VCaP (cell line): ENCODE measurements around the gene CNOT4.
"Not testable (repeated sequence)": the region's sequence is repeated elsewhere in the genome, so short reads cannot be mapped to it uniquely, and the experiment has no call there.

Experiments
- H3K27ac ChIP-seq: fragments of 450-650 bp; 2 replicates; pipeline ENCODE4 v1.5.1; 2017
- TF ChIP-seq, protein P1 (sequence below): fragments of 450-650 bp; conservative IDR thresholded peaks from 2 replicates; pipeline ENCODE4 v1.5.1; 2017; ENCODE audit warnings: mild to moderate bottlenecking, moderate library complexity

CNOT4 gene

DNA sequence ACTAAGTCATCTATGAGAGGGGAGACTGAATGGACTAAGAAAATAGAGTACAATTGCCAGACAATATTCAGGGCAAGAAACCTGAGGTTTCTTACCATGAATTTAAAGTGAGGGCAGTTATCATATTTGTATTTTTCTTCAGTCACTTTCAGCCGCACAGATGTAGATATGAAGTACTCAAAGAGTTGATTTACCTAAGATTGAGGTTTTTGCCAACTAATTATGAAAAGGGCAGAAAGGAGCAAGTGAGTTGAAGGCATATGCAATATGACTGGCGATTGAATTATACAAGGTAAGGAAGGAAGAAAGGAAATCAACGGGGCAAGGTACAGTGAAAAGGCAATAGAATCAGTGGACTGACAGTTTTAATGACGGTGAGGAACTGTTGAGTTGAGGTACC lies 17.8 kb downstream of the CNOT4 start:
- no peak overlapping the region for H3K27ac ChIP-seq
- TF ChIP-seq, protein P1, sequence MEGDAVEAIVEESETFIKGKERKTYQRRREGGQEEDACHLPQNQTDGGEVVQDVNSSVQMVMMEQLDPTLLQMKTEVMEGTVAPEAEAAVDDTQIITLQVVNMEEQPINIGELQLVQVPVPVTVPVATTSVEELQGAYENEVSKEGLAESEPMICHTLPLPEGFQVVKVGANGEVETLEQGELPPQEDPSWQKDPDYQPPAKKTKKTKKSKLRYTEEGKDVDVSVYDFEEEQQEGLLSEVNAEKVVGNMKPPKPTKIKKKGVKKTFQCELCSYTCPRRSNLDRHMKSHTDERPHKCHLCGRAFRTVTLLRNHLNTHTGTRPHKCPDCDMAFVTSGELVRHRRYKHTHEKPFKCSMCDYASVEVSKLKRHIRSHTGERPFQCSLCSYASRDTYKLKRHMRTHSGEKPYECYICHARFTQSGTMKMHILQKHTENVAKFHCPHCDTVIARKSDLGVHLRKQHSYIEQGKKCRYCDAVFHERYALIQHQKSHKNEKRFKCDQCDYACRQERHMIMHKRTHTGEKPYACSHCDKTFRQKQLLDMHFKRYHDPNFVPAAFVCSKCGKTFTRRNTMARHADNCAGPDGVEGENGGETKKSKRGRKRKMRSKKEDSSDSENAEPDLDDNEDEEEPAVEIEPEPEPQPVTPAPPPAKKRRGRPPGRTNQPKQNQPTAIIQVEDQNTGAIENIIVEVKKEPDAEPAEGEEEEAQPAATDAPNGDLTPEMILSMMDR = no peak

DNA sequence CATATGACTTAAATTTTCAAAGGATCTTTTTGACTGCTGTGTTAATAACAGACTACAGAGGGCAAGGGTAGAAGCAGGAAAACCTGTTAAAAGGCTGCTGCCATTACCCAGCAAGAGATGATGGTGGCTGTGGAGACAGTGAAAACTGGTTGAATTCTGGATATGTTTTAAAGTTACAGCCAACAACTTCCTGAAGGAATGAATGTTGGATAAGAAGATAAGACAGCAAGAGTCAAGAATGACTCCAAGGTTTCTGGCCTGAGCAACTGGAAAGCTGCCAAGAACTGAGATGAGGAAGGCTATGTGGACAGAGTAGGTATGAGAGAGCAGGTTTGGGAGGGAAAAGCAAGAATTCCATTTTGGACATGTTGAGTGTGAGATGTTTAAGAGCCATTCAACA lies 19.1 kb downstream of the CNOT4 start:
- TF ChIP-seq, protein P1 = no peak
- H3K27ac ChIP-seq = no peak overlapping the region

- TF ChIP-seq, protein P1 = no peak
- H3K27ac ChIP-seq = no peak overlapping the region
These were observed 20.1 kb downstream of the CNOT4 start for GRCh38 chr7:135489791-135490190.

DNA sequence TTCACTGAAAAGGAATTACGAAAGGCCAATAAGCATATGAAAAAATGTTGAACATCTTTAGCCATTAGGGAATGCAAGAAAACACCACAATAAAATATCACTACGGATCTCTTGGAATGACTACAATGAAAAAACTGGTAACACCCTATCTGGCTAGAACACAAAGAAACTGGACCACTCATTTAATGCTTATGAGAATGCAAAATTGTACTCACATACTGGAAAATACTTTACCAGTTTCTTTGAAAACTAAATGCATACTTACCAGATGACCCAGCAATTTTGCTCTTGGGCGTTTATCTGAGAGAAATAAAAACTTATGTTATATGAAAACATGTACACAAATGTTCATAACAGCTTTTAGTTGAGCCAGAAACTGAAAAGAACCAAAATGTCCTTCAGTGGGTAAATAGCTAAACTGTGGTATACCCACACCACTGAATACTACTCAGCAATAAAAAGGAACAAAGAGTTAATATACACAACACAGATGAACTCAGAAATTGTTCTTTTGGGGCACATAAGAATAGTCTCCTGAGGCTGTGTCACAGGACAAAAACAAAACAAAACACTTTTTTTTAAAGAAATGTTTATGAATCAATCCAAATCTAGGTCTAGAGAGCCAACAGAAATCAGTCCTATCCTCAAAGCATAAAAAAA lies 23.5 kb downstream of the CNOT4 start:
- H3K27ac ChIP-seq = no peak overlapping the region
- TF ChIP-seq, protein P1 = no peak

GRCh38 chr7:135481598-135481979 lies 28.3 kb downstream of the CNOT4 start:
- no peak overlapping the region for H3K27ac ChIP-seq

GRCh38 chr7:135480966-135481597 lies 28.8 kb downstream of the CNOT4 start:
- no peak overlapping the region for H3K27ac ChIP-seq
- TF ChIP-seq, protein P1 = no peak

More at GRCh38 chr7:135481598-135481979, 28.3 kb downstream of the CNOT4 start:
- TF ChIP-seq, protein P1 = no peak

DNA sequence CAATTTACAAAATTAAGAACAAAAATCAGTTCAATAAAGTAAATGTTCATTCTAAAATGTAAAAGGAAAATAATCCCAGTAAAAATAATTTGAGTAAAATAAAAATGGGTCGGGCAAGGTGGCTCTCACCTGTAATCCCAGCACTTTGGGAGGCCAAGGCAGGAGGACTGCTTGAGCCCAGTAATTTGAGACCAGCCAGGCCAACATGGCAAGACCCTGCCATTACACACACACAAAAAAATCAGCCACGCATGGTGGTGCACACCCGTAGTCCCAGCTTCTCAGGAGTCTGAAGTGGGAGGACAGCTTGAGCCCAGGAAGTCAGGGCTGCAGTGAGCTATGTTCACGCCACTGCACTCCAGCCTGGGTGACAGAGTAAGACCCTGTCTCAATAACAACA lies 34.4 kb downstream of the CNOT4 start:
- TF ChIP-seq, protein P1 = no peak
- no peak overlapping the region for H3K27ac ChIP-seq

GRCh38 chr7:135469705-135470104 lies 40.2 kb downstream of the CNOT4 start:
- not testable (repeated sequence) for H3K27ac ChIP-seq
